RWPE1 (cell line): Measurements from ENCODE around the gene NRXN3.

Source experiments
- CTCF ChIA-PET: fragments of 350-600 bp; sonication (Branson Sonifier 250); formaldehyde crosslinking; extraction: SDS; loops from one replicate; lab custom pipeline; 2021; lab: Yijun Ruan, JAX
- POLR2A ChIA-PET: fragments of 400-600 bp; formaldehyde crosslinking; extraction: SDS; loops from one replicate; lab custom pipeline; 2020; ENCODE audit warnings: antibody characterized with exemption; ENCODE audit not compliant: low non-redundant PET; lab: Yijun Ruan, JAX
- DNase-seq: peaks from one replicate; pipeline ENCODE4 v3.0.0; 2012; ENCODE audit warnings: low spot score
- H3K27ac ChIP-seq: fragments of 450-650 bp; 2 replicates; pipeline ENCODE4 v1.5.1; 2017
- CTCF ChIP-seq: fragments of 450-650 bp; conservative IDR thresholded peaks from 2 replicates; pipeline ENCODE4 v1.5.1; 2017; ENCODE audit warnings: low read depth, mild to moderate bottlenecking

The NRXN3 gene

GRCh38 chr14:79333198-79333546 is 1163.0 kb downstream of the NRXN3 start:
- no peak overlapping the region for H3K27ac ChIP-seq
- no peak for TF ChIP-seq CTCF
- DNase-seq = no peak
- CTCF ChIA-PET = no interaction called here
- POLR2A ChIA-PET = no interaction called here

DNA sequence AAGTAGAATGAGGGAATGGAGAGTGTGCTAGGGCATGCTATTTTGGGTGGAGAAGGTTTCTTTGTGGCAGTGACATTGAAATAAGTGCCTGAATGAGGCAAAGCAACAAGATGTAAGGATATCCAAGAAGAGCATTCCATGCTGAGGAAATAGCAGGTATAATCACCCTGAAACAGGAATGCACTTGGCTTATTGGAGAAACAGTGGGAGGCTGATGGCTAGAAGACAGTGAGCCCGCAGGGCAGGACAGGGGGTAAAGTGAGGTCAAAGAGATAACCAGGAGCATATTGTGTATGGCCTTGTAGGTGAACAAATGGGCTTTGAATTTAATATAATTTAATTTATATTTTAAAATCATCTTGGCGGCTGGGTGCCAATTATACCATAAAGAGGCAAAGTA is 1164.1 kb downstream of the NRXN3 start:
- POLR2A ChIA-PET = no interaction called here
- CTCF ChIA-PET = interaction anchor here (0.6 kb wide), 1 partner anchor 798 kb away, joined by 4 read pairs; no protein-coding TSS in a partner anchor
- no peak for DNase-seq
- TF ChIP-seq CTCF = no peak
- H3K27ac ChIP-seq = no peak overlapping the region

DNA sequence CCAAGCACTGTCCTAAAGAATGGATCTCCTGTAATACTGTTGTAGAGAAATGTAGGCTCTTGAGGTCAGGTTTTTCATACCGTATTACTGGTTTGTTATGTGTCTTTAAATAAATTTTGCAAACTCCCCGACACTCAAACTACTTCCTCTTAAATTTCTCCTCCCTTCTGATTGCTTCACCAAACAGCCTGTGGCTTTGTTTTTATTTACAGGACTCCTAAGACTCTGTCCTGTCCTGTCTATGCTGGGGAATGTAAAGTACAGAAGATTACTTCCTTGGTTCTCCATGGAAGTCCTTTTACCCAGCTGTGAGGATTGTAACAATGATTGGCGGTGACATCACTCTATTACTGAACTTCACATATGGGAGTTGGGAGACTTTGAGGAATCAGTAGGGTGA is 1167.6 kb downstream of the NRXN3 start:
- no peak for DNase-seq
- H3K27ac ChIP-seq = no peak overlapping the region
- ChIA-PET POLR2A (no interaction called here), CTCF (interaction anchor here (0.6 kb wide), 1 partner anchor 49 kb away, joined by 4 read pairs; no protein-coding TSS in a partner anchor)
- no peak for TF ChIP-seq CTCF

GRCh38 chr14:79342942-79343341 is 1172.8 kb downstream of the NRXN3 start:
- TF ChIP-seq CTCF = no peak
- CTCF ChIA-PET = no interaction called here
- no peak overlapping the region for H3K27ac ChIP-seq
- DNase-seq = no peak
- POLR2A ChIA-PET = no interaction called here

DNA sequence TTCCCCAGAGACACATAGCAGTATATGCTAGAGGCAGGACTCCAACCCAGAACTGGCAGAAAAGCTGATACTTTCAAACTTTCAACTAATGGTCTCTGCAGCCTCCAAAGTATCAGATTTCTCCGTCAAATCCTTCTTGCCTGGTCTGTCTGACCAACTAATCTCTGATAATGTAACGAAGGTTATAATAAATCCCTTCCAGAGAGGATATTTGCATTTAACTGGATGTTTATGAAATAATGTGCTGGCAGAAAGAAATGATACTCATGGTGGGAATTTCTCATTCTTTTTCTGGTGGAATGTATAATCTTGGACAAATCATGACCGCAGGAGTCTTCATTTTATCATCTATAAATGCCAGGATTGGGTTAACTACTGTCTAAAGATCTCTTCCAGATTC is 1180.8 kb downstream of the NRXN3 start:
- CTCF ChIA-PET = no interaction called here
- no peak for DNase-seq
- no peak overlapping the region for H3K27ac ChIP-seq
- TF ChIP-seq CTCF = no peak
- POLR2A ChIA-PET = no interaction called here

DNA sequence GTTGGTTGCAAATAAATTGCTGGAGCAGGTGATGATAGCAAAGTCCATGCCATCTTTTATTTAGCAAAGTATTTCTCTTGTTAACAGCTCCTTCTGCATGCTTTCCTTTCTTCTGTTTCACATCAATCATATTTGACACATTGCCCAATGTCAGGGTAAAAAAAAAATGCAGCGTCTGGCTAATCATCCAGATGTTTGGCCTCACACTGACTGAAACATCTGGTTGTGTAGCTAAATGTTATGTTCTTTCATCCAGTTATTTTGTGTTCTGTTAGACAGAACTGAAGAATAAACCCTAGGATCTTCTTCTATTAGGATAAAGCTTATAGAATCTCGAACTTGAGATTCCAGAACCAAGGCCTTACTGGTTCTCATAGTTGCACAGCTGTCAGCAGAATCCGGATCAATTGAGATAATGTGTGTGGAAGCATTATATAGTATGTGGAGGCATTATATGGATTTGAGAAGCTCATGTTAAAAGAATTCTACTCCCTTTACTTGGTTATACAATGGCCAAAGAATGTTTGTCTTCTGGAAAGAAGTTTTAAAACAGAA is 1182.0 kb downstream of the NRXN3 start:
- ChIA-PET POLR2A (no interaction called here), CTCF (no interaction called here)
- no peak overlapping the region for H3K27ac ChIP-seq
- no peak for TF ChIP-seq CTCF
- DNase-seq = no peak
